ENCODE results near the gene SGMS2.
"Not testable (repeated sequence)": the region's sequence is repeated elsewhere in the genome, so short reads cannot be mapped to it uniquely, and the experiment has no call there.

Gene SGMS2

DNA sequence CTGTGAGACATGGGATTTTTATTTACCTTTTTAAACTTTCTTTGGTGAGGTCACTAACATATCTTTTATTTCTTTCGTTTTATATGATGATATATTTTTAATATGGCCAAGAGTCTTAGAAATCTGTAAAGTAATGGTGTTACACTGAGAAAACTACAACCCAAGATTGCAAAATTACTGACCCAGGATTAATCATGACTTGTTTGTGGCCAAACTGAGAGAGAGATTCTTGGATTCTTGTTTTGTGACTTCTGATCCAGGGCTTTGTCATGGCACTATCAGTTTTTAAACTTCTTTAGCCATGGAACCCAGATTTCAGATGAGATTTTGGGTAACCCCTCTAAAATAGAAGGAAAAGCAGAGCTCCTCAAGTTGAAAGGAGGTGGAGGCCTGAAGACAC lies 42.0 kb downstream of the SGMS2 start:
- no peak for DNase-seq (ENCODE audit: low read depth in 2 of 2)

DNA sequence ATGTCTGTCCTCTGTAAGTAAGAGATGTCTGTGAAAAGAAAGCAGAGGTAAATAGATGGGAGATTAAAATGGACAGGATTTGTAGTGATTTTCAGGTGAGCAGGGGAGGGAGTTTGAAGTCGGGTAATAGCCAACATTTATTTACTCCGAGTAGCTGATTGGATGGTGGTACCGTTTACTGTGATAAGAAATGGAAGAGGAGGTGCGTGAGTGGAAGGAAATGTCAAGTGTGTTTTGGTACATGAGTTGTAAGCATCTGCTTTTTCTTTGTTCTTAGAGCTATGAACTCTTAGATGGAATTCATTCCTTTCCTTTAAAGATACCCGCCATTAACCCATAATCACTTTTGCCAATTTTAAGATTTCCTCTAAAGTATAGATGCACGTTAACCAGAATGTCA lies 45.5 kb downstream of the SGMS2 start:
- DNase-seq (ENCODE audit: low read depth in 2 of 2): no peak

DNA sequence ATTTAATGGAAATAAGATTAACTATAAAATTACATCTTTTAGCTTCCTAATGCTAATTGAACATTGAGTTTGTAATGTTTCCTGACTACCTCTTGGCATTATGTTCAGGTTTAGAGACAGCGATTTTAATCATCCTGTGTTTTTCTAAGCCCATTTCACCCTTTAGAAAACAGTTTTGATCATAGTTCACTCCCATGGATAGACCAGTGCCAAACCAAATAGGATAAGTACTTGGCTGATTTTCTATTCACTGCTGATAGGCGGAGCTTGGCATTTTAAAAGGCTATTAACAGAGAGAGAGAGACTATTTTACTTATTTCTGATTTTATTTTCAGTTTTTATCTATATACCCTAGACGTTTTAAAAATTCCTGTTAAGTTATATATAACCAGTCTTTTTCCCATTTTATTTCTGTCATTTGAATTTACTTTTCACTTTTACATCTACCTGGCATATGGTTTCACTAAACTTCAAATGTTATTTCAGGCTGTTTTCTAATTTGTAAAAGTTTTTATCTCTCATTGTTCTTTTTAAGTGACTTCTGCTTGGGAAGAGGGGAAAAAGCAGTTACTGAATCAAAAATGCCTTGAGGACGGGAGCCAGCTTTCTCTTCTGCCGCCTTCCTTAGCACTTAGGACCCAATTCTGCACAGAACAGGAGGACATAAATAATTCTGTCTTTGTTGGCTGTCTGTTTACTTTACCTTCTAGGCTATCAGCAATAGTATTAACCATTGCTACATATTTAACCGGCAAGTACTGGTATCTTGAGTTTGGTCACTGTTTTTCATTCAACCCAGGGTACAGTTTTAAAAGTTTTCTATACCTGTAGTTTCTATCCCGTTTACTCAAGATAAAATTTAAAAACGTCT lies 46.4 kb downstream of the SGMS2 start:
- no peak for DNase-seq (ENCODE audit: low read depth in 2 of 2)

DNA sequence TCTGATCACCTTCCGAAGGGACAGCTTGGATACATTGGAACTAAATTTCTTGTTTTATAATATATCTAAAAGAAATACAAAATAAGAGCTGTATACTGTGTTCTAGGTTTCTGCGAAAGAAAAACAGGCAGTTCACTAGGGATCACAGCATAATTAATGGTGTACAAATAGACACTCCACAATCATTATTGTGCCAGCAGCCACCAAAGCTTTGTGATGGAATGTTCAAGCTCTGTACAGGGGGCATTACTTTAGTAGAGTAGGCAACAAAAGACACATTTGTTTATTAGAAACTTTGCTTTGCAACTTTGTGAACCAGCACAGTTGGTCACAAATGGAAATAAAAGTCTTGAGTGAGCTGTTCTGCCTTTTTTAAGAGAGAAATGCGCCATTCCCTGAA lies 49.3 kb downstream of the SGMS2 start:
- no peak for DNase-seq (ENCODE audit: low read depth in 2 of 2)

DNA sequence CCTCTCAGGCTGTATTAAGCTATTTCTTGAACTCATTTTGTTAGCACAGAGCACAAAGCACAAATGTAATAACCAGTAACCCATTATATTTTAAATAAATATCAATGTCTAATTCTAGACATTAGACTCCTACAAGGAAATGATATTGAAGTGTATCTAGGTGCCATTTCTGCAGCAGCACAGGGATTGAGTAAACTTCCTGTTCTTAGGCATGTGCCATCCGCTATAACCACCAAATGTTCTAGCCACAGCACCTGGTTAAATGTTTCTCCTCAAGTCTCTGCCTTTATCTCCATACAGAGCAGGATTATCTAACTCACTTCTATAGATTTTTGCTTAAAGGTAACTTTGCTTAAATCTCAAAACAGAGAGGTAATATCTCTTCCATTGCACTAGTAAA lies 51.4 kb downstream of the SGMS2 start:
- no peak for DNase-seq (ENCODE audit: low read depth in 2 of 2)

DNA sequence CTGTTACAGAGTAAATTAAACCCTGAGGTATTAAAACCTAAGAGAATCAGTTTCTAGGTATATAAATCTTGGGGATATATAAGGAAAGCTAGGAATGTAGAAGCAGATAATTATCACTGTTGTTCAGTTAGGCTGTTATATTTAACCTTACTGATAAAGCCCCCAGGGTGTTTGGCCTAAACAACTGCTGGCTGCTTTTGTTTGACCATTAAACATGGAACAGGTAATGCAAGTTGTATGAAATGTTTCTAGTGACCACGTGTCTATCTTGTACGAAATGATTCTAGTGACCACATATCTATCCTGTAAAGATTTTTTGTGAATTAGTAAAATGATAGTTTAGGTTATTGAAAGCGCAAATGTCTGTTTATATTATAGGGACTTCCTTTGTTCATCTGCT lies 52.6 kb downstream of the SGMS2 start:
- DNase-seq (ENCODE audit: low read depth in 2 of 2): no peak

DNA sequence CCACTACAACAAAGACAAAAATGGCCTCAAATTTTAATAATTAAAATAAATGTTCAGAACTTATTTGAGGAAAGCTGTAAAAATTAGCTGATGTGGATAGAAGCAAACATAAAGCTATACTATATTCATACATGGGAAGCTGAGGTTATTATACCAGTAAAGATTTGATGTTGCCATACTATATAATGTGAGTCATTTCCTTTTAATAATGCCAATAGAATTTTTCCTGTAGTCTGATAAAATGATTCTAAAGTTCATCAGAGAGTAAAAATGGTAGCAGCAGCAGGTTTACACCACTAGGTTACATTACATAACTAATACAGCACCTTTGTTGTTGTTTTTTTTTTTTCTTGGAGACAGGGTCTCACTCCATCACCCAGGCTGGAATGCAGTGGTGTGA lies 61.1 kb downstream of the SGMS2 start:
- DNase-seq (ENCODE audit: low read depth in 2 of 2): no peak

DNA sequence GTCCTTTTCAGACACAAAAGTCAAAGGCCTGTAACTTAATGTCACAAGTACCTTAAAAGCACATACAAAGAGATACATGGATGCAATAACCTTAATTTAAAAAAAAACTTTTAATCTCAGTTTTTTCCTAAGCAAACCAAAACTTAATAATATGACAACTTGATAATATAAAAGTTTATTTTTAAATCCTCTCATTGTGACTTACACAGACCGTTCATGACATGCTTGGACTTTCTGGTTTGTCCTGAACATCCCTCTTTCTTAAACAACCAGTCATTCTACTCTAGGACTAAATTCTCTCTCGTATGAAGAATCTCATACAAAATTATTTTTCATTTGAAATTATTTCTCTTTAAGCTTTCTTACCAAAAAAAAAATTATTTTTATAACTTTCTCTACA lies 63.5 kb downstream of the SGMS2 start:
- no peak for DNase-seq (ENCODE audit: low read depth in 2 of 2)

DNA sequence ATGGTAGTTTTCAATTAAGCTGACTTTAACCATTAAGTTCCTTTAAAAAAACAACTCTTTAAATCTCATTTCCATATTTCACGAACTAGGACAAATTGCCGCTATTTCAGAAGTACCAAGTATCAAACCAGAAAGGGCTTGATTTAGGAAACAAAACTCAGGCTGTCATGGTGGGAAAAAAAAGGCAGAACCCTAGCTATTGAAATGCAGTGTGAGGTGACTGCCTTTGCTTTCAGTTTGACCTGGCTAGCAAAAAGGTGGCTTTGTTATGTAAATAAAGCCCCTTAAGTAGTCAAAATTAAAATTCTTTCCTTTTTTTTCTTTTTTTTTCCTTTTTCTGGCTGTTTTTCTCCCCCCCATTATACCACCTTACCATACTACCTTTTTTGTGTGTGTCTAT lies 66.0 kb downstream of the SGMS2 start:
- no peak for DNase-seq (ENCODE audit: low read depth in 2 of 2)

DNA sequence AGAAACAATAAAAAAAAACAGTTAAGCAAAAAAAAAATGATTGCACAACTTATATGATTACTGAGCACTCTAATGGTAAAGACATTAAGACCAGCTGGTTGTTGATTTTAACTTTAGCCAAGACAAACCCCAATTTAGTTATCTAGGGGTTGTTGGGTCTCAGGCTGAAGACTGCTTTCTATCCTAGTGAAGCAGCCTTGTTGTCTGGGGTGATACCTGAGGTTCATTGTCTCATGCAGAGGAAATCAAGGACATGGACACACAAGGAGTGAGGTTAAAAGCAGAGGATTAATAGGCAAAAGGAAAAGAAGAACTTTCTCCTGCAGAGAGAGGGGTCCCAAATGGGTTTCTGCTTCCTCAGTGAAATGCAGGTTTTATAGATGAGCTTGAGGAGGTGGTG lies 66.6 kb downstream of the SGMS2 start:
- no peak for DNase-seq (ENCODE audit: low read depth in 2 of 2)

DNA sequence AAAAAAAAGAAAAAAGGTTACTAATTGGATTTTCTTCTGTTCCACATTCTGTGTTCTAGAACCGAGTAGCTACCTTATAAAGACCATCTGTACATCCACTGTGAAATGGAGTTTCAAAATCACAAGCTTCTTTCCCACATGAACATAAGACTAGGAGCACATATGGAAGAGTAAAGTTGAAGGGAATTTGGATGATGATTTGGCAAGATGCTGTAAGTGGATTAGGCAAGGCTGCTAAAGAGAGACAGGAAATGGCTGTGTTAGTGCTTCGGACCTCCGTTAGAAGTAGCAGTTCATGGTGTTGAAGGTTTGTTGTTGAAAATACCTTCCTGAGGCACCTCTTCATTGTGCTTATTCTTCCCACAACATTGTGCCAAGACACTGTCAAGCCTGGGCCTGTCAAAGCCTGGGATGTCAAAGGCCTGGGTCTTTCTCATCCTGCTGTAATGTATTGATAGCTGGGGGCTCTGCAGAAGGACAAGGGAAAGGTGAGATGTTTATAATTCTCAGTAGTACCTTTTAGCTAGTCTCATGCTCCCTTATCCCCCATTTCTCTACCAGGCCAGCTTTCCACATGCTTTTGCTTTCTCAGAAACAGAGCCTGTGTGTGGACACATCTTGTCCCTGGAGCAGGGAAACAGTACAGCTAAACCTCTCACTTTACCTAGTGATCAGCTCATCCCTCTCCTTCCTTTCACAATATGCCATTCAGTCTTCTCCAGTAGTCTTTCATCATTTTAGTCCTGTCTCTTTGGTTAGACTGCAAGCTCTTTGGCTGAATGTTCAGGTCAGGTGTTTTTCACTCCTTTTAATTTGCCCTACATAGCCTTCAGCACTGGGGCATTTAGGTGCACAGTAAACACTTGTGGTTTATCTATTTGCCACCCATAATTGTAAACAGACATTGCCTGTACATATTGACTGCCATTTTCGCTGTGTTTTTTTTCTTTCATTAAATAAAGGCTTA lies 68.7 kb downstream of the SGMS2 start:
- no peak for DNase-seq (ENCODE audit: low read depth in 2 of 2)

DNA sequence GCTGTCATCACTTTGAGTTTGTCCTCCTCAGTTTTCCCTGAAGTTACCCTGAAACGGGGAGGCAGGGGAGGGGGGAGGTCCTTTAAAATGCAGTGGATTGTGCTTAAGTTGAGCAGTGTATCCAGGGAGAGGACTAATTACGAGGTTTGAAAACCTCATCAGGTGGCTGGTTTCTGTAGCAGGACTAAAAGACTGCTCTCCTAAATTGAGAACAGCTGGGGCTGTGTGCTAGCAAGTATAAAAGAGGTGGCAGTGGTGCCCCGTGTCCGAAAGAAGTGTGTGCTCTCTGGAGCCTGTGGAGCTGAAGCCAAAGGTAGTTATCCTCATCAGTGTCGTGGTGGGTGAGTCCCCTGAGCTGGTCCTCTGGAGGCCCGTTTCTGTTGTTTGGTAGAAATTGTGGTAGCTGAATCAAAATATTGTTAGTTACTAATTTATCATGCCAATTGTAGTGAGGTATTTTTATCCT lies 69.4 kb downstream of the SGMS2 start:
- no peak for DNase-seq (ENCODE audit: low read depth in 2 of 2)

DNA sequence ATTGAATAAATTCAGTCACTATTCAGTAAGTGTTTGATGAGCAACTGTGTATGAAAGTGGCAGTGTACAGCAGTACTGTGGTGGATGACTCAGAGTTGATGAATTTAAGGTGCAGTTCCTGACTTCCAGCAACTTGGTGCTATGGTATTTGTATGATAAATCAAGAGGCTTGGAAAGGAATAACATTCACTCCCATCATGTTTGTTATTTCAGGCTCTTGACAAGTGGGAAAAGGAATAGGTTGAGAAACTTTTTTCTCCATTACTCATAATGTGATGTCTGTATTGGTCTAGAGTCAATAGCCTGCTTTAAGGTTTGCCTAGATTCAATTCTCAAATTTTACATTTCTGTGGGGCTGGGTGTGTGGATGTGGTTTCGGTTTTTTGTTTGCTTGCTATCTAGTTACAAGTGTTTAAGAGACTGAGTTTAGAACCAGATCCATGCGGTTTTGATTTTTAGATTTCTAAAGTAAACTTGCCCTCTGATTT lies 71.5 kb downstream of the SGMS2 start:
- no peak for DNase-seq (ENCODE audit: low read depth in 2 of 2)

DNA sequence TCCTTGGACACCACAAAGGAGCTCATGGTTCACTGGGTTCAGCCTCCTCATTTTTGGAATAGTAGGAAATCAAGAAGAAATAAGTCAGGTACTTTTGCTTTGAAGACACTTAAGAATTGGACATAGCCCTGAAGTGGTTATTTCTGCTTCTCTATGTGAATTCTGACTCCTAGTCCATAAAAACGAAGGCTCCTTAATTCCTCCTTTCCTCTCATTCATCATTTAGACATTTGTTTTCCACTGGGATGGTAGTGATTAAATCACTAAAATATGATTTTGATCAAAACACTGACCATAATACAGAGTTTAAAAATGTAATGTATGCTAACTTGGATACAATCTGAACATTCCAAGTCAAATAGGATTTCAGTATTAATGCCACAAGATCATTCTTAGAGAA lies 71.9 kb downstream of the SGMS2 start:
- no peak for DNase-seq (ENCODE audit: low read depth in 2 of 2)

DNA sequence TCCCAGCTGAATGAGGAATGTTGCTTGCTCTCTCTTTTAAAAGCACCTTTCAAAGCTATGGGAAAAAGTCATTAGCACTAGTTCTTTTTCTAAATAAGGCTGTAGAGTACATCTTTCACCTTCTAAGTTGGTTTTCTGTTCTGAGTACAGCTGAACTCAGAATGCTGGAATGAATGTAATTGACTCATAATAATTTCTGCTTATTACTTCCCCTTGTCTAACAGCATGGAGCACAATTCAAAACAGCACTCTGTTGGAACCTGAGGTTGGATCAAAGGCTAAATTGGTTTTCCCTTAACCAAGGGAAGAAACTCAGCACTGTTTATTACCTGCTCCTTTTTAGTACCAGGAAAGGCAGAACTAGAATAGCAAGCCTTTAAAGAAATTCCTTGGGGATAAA lies 73.1 kb downstream of the SGMS2 start:
- DNase-seq (ENCODE audit: low read depth in 2 of 2): no peak

DNA sequence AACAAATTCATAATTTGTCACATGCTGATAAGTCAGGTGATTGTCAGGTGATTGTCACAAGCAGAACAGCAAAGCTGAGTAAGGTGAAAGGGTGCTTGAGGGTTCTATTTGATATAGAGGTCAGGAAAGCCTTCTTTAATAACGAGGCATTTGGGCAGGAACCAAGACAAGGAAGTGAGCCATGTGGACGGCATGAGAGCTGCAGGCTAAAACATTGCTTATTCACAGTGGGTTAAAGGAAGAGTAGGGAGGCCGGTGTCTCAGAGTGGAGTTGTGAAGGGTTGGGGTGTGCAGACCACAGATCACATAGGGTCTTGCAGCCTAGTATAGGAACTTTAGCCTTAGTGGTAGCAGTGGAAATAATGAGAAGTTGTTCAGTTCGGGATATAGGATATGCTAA lies 75.3 kb downstream of the SGMS2 start:
- DNase-seq (ENCODE audit: low read depth in 2 of 2): no peak

DNA sequence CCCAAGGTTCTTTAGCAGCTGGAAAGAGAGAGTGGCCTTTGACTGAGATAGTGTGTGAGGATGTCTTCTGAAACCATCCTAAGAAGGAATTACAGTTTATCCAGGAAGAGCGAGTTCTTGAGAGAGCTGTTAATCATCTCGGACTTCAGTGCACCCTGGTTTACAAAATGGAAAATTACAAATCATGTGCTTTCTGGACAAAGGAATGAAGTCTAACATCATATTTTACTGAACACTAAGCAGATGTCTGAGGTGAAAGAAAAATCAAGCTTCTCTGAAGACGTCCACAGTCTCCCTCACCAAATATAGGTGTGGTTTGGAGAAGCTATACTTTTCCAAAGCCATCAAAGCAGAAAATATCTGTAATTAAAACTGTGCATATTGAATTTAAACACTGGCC lies 75.8 kb downstream of the SGMS2 start:
- no peak for DNase-seq (ENCODE audit: low read depth in 2 of 2)

DNA sequence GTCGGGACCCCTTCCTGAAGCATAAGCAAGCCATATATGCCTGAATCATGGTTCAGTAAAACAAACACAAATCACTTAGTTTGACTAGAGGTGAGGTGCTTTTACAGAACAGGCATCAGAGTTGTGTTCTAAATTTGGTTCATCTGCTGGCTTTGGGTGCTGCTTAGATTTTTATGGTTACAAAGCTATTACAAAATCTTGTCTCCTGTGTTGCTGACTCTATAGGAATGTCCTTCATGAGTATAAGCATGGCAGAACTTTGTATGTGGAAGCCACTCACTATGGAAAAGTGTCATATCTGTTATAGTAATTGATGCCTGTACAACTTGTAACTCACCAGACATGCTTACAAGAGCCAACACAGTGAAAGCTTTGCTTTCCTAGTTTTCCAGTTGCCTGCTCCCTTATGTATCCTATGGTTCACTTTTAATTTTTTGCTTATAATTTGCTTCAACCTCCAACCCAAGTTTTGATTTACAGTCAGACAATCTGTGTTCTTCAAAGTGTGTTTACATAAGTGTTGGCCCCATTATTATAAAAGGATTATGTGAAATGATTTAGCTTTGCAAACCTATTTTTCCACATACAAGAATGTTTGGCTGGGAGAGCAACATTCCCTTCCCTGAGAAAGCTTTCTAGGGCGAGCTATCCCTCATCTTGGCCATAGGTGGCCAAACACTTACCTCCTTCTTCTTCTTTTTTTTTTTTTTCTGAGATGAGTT lies 76.6 kb downstream of the SGMS2 start:
- DNase-seq (ENCODE audit: low read depth in 2 of 2): no peak

DNA sequence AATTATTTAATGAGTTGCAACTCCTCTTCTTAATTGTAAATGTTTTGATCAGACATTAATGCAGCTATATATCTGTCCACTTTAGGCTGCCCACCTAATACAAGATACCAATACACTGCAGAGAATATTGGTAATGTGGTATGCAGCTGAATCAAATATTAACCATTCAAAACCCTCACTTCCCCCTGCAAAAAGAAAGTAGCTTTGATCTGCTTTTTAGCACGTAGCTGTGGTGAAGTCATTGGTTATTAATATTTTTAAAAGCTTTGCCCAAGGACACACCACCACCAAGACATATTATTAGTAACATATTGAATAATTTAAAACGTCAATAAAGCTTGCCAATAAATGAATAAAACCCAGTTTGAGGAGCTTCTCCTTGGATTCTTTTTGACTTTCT lies 78.0 kb downstream of the SGMS2 start:
- no peak for DNase-seq (ENCODE audit: low read depth in 2 of 2)

DNA sequence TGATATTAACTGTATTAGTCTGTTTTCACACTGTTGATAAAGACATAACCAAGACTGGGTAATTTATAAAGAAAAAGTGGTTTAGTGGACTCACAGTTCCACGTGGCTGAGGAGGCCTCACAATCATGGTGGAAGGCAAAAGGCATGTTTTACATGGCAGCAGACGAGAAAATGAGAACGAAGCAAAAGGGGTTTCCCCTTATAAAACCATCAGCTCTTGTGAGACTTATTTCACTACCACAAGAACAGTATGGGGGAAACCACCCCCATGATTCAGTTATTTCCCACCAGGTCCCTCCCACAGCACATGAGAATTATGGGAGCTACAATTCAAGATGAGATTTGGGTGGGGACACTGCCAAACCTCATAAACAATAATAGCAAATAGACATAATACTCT lies 80.3 kb downstream of the SGMS2 start:
- not testable (repeated sequence) for DNase-seq (ENCODE audit: low read depth in 2 of 2)

DNA sequence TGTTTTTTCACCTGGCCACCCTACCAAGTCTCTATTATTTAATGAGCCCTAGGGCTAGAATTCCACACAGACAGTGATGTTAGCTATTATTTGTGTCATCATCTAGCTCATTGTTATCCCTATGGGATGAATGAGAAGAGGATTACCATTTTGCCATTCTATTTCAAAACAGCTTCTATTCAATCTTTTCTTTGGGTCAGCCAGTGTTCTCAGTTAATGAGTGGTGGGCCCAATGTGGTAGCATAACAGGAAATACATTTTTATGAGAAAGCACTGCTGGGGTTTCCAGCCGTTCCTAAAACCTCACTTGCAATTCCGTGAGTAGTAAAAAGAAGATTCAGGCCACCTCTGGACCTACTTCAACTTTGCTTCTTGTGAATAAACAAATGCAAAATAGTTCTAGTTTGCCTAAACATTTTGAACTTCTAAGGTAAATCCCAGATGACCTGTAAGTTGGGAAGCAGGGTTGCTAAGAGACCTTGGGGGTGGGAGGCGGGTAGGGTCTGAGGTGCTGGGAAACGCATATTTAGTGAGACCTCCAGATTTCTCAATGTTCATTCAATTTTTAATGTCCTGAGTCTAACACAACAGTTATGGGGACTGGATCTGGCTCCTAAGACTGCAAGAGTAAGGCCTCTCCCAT lies 81.8 kb downstream of the SGMS2 start:
- DNase-seq (ENCODE audit: low read depth in 2 of 2): no peak
